Measurements from ENCODE around the gene TSKU. TPM values are rescaled to one million over a fixed set of nuclear protein-coding genes. Genes with fewer than 3 reads are reported as not detected.

The TSKU gene
- polyA plus RNA-seq, 1 of the 3 experiments (the other 2 are of a cell fraction): 20.7 TPM

DNA sequence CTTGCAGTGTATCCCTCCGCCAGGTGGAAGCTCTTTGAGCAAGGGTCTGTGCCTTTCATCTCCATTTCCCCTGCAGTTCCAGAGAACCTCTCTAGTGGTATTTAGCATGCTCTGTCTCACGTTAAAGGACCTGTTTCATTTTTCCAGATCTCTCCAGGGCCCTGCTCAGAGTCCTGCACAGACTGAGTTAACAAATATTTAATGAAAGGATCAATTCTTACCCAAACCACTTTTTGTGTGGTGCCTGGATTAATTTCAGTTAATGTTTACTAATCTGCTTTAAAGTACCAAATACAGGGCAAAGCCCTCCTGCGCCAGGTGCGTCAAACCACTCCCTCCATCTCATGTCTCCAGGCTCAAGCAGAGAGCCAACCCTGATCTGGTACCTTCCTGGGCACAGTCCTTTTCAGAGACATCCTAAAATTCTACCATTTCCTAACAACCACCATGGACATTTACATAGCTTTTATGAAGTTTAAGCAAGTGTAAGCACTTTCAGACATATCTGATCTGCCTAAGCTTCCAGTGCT lies 58.8 kb downstream of the TSKU start:
- Histone ChIP-seq H3K4me1 (ENCODE audit: control insufficient read depth in 1 of 2, insufficient read depth in 2 of 2, low read depth in 1 of 2, low read length in 1 of 2) (peaks cover 0 to 5% of the 10 kb centered on the region in 2 experiments; a peak in 1 of 4 replicates), H3K9me2 (no peaks in the 10 kb centered on the region), H3K4me2 (no peak overlapping the region), H3K9me3 (no peaks in the 10 kb centered on the region), H3K36me3 (replicated peaks in 1 of 2; ENCODE audit: control insufficient read depth in 1 of 2, insufficient read depth in 2 of 2, low read length in 1 of 2) (no peaks in the 10 kb centered on the region), H3K27me3 (ENCODE audit: insufficient read depth) (peaks cover 29% of the 10 kb centered on the region; the same call in 1 of the 2 replicates), H3K27ac (ENCODE audit: low read depth in 2 of 2, low read length in 1 of 2) (no peak overlapping the region), H2AFZ (ENCODE audit: low read depth) (no peak overlapping the region), H3K4me3 (ENCODE audit: low read depth in 2 of 2, low read length in 1 of 2) (no peak overlapping the region), H4K20me1 (ENCODE audit: insufficient read depth) (no peaks in the 10 kb centered on the region), H3K79me2 (ENCODE audit: insufficient read depth) (no peaks in the 10 kb centered on the region), H3F3A (replicated peaks; ENCODE audit: insufficient read depth) (no peaks in the 10 kb centered on the region), H3K9ac (no peak overlapping the region)
- no peak for DNase-seq
- TF ChIP-seq, protein P1, sequence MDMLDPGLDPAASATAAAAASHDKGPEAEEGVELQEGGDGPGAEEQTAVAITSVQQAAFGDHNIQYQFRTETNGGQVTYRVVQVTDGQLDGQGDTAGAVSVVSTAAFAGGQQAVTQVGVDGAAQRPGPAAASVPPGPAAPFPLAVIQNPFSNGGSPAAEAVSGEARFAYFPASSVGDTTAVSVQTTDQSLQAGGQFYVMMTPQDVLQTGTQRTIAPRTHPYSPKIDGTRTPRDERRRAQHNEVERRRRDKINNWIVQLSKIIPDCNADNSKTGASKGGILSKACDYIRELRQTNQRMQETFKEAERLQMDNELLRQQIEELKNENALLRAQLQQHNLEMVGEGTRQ (IDR thresholded peaks at IDR 0.05; ENCODE audit: borderline replicate concordance, low read depth, low read length): no peak
- TF ChIP-seq RXRA (IDR thresholded peaks at IDR 0.05; ENCODE audit: borderline replicate concordance, low read depth): no peak
- TF ChIP-seq MXI1 (IDR thresholded peaks at IDR 0.05; ENCODE audit: low read depth, low read length): no peak
- no peak for TF ChIP-seq SIN3A (IDR thresholded peaks at IDR 0.05; ENCODE audit: borderline replicate concordance, low read depth, low read length)
- TF ChIP-seq SMC3 (IDR thresholded peaks at IDR 0.05; ENCODE audit: low read depth, low read length): no peak
- TF ChIP-seq FOXJ3 (CRISPR knock-in tag; IDR thresholded peaks at IDR 0.05): no peak
- TF ChIP-seq, protein P2, sequence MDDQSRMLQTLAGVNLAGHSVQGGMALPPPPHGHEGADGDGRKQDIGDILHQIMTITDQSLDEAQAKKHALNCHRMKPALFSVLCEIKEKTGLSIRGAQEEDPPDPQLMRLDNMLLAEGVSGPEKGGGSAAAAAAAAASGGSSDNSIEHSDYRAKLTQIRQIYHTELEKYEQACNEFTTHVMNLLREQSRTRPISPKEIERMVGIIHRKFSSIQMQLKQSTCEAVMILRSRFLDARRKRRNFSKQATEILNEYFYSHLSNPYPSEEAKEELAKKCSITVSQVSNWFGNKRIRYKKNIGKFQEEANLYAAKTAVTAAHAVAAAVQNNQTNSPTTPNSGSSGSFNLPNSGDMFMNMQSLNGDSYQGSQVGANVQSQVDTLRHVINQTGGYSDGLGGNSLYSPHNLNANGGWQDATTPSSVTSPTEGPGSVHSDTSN (IDR thresholded peaks at IDR 0.05): no peak
- no peak for TF ChIP-seq CHD2 (IDR thresholded peaks at IDR 0.05; ENCODE audit: low read length, partially characterized antibody)
- ChIA-PET POLR2A (no interaction called here), CTCF (interaction anchor here (1.3 kb wide), 1 partner anchor 43 kb away, joined by 3 read pairs; no protein-coding TSS in a partner anchor)
- WGBS (ENCODE audit: low lambda C conversion rate): 78% methylated on average over 4 of the region's 4 CpGs

DNA sequence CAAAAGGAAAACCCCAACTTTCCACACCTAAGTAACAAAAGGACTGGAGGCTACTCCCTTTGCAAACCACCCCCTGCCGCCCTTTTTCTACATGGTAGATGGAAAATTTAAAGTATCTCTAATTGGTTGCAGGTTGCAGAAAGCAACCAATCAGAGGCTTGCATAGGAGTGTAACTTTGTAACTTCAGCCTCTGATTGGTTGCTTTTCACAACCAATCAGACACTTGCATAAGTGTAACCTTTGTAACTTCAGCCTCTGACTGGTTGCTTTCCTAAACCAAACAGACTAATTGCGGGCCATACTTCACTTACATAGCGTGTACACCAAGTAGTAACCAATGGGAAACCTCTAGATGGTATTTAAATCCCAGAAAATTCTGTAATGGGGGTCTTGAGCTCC lies 60.8 kb downstream of the TSKU start:
- no peaks in the 10 kb centered on the region for H3K9me3 ChIP-seq
- H3K27me3 ChIP-seq (ENCODE audit: insufficient read depth): peaks cover 10% of the 10 kb centered on the region; the same call in 1 of the 2 replicates
- 77% methylated on average over 3 of the region's 3 CpGs for WGBS (ENCODE audit: low lambda C conversion rate)
- no peaks in the 10 kb centered on the region for H3K4me1 ChIP-seq (ENCODE audit: control insufficient read depth in 1 of 2, insufficient read depth in 2 of 2, low read depth in 1 of 2, low read length in 1 of 2)
- no peak for DNase-seq
- no peaks in the 10 kb centered on the region for H3K36me3 ChIP-seq (replicated peaks in 1 of 2; ENCODE audit: control insufficient read depth in 1 of 2, insufficient read depth in 2 of 2, low read length in 1 of 2)
- H3F3A ChIP-seq (replicated peaks; ENCODE audit: insufficient read depth): no peaks in the 10 kb centered on the region
- no peaks in the 10 kb centered on the region for H3K79me2 ChIP-seq (ENCODE audit: insufficient read depth)
- POLR2A ChIA-PET: no interaction called here
- CTCF ChIA-PET: no interaction called here
- no peak overlapping the region for H2AFZ ChIP-seq (ENCODE audit: low read depth)
- no peaks in the 10 kb centered on the region for H4K20me1 ChIP-seq (ENCODE audit: insufficient read depth)
- H3K27ac ChIP-seq (ENCODE audit: low read depth in 2 of 2, low read length in 1 of 2): no peak overlapping the region
- no peak overlapping the region for H3K4me2 ChIP-seq
- no peaks in the 10 kb centered on the region for H3K9me2 ChIP-seq
- H3K4me3 ChIP-seq (ENCODE audit: low read depth in 2 of 2, low read length in 1 of 2): no peak overlapping the region
- H3K9ac ChIP-seq: no peak overlapping the region
- TF ChIP-seq TEAD4 (IDR thresholded peaks at IDR 0.05; ENCODE audit: borderline replicate concordance, insufficient read depth) (no peak), RXRA (IDR thresholded peaks at IDR 0.05; ENCODE audit: borderline replicate concordance, low read depth) (no peak), GATA2 (CRISPR knock-in tag; IDR thresholded peaks at IDR 0.05) (no peak), FOSL2 (IDR thresholded peaks at IDR 0.05; ENCODE audit: borderline replicate concordance, low read depth) (no peak), FOXM1 (IDR thresholded peaks at IDR 0.05; ENCODE audit: low read depth) (no peak), SIN3A (IDR thresholded peaks at IDR 0.05; ENCODE audit: borderline replicate concordance, low read depth, low read length) (no peak), ELF1 (IDR thresholded peaks at IDR 0.05) (no peak), MXI1 (IDR thresholded peaks at IDR 0.05; ENCODE audit: low read depth, low read length) (no peak), EP300 (IDR thresholded peaks at IDR 0.05; ENCODE audit: borderline replicate concordance in 1 of 2, low read depth in 1 of 2, low read length in 1 of 2) (no peak)
- TF ChIP-seq, protein P3, sequence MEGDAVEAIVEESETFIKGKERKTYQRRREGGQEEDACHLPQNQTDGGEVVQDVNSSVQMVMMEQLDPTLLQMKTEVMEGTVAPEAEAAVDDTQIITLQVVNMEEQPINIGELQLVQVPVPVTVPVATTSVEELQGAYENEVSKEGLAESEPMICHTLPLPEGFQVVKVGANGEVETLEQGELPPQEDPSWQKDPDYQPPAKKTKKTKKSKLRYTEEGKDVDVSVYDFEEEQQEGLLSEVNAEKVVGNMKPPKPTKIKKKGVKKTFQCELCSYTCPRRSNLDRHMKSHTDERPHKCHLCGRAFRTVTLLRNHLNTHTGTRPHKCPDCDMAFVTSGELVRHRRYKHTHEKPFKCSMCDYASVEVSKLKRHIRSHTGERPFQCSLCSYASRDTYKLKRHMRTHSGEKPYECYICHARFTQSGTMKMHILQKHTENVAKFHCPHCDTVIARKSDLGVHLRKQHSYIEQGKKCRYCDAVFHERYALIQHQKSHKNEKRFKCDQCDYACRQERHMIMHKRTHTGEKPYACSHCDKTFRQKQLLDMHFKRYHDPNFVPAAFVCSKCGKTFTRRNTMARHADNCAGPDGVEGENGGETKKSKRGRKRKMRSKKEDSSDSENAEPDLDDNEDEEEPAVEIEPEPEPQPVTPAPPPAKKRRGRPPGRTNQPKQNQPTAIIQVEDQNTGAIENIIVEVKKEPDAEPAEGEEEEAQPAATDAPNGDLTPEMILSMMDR (IDR thresholded peaks at IDR 0.05): no peak
- TF ChIP-seq, protein P4, sequence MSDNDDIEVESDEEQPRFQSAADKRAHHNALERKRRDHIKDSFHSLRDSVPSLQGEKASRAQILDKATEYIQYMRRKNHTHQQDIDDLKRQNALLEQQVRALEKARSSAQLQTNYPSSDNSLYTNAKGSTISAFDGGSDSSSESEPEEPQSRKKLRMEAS (IDR thresholded peaks at IDR 0.05; ENCODE audit: low read depth): no peak
- TF ChIP-seq, protein P5, sequence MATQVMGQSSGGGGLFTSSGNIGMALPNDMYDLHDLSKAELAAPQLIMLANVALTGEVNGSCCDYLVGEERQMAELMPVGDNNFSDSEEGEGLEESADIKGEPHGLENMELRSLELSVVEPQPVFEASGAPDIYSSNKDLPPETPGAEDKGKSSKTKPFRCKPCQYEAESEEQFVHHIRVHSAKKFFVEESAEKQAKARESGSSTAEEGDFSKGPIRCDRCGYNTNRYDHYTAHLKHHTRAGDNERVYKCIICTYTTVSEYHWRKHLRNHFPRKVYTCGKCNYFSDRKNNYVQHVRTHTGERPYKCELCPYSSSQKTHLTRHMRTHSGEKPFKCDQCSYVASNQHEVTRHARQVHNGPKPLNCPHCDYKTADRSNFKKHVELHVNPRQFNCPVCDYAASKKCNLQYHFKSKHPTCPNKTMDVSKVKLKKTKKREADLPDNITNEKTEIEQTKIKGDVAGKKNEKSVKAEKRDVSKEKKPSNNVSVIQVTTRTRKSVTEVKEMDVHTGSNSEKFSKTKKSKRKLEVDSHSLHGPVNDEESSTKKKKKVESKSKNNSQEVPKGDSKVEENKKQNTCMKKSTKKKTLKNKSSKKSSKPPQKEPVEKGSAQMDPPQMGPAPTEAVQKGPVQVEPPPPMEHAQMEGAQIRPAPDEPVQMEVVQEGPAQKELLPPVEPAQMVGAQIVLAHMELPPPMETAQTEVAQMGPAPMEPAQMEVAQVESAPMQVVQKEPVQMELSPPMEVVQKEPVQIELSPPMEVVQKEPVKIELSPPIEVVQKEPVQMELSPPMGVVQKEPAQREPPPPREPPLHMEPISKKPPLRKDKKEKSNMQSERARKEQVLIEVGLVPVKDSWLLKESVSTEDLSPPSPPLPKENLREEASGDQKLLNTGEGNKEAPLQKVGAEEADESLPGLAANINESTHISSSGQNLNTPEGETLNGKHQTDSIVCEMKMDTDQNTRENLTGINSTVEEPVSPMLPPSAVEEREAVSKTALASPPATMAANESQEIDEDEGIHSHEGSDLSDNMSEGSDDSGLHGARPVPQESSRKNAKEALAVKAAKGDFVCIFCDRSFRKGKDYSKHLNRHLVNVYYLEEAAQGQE (IDR thresholded peaks at IDR 0.05; ENCODE audit: low read depth, low read length): no peak
- TF ChIP-seq, protein P6, sequence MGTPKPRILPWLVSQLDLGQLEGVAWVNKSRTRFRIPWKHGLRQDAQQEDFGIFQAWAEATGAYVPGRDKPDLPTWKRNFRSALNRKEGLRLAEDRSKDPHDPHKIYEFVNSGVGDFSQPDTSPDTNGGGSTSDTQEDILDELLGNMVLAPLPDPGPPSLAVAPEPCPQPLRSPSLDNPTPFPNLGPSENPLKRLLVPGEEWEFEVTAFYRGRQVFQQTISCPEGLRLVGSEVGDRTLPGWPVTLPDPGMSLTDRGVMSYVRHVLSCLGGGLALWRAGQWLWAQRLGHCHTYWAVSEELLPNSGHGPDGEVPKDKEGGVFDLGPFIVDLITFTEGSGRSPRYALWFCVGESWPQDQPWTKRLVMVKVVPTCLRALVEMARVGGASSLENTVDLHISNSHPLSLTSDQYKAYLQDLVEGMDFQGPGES (IDR thresholded peaks at IDR 0.05; ENCODE audit: low read depth, low read length): no peak

All from SK-N-SH (cell line).